ENCODE measurements around the gene MRM3.
A peak's percentile ranks its signal among the peaks of the same experiment; 100 is the strongest.

Gene MRM3, protein sequence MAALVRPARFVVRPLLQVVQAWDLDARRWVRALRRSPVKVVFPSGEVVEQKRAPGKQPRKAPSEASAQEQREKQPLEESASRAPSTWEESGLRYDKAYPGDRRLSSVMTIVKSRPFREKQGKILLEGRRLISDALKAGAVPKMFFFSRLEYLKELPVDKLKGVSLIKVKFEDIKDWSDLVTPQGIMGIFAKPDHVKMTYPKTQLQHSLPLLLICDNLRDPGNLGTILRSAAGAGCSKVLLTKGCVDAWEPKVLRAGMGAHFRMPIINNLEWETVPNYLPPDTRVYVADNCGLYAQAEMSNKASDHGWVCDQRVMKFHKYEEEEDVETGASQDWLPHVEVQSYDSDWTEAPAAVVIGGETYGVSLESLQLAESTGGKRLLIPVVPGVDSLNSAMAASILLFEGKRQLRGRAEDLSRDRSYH

DNA sequence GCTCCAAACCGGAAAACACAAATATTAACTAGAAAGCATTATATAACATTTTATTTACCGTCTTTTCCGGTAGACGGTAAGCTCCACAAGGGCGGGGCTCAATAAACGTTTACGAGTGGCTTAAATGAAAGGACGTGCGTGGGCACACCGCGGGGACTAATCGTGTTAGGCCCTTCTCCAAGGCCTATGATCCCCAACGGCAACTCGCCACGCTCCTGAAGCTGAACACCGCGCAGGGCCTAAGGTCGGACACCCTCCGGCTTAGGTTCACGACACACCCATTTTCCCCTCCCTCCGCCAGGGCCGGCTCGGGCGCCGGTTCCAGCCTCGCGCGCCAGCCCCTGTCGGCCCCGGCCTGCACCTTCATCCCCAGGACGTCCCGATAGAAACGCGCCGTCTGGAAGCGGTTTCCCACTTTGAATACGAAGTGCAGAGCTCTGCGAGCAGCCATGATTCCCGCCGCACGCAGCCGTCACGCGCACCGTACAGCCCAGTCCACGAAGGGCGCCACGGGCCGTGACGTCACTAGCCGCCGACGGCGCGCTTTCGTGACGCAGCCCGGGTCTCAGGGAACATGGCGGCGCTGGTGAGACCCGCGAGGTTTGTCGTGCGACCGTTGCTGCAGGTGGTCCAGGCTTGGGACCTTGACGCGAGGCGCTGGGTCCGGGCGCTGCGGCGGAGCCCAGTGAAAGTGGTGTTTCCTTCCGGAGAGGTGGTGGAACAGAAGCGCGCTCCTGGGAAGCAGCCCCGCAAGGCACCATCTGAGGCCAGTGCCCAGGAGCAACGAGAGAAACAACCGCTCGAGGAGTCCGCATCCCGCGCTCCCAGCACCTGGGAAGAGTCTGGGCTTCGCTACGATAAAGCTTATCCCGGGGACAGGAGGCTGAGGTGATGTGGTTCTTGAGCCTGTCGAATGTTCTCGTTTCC lies at the start of gene MRM3, which contains the start of gene GLOD4:
Gene MRM3, plus strand, starts transcription at position 549 of the 927 bp plus-strand sequence. Its CDS starts 26 bp downstream, at position 575.
Gene GLOD4, minus strand, starts transcription at position 476 of the 927 bp plus-strand sequence. Its CDS starts 25 bp downstream, at position 451.
- CTCF ChIA-PET = interaction anchor here (1.1 to 1.7 kb wide), 5 partner anchors 29 to 370 kb away, joined by 3 to 7 read pairs (median 4); partner anchors contain the start of gene TIMM22
- peaks cover 39% of the 10 kb centered on the region for H3K4me1 Mint-ChIP-seq
- peak within 1 kb of the TSS; percentile 97 for H3K4me3 Mint-ChIP-seq
- peaks cover 20% of the 10 kb centered on the region for H3K36me3 Mint-ChIP-seq
- H3K27ac Mint-ChIP-seq = peak within 1 kb of the TSS; percentile 95
- H3K27me3 Mint-ChIP-seq = no peaks in the 10 kb centered on the region
- H3K9me3 Mint-ChIP-seq = no peaks in the 10 kb centered on the region
- DNase-seq = peak; percentile 96

DNA sequence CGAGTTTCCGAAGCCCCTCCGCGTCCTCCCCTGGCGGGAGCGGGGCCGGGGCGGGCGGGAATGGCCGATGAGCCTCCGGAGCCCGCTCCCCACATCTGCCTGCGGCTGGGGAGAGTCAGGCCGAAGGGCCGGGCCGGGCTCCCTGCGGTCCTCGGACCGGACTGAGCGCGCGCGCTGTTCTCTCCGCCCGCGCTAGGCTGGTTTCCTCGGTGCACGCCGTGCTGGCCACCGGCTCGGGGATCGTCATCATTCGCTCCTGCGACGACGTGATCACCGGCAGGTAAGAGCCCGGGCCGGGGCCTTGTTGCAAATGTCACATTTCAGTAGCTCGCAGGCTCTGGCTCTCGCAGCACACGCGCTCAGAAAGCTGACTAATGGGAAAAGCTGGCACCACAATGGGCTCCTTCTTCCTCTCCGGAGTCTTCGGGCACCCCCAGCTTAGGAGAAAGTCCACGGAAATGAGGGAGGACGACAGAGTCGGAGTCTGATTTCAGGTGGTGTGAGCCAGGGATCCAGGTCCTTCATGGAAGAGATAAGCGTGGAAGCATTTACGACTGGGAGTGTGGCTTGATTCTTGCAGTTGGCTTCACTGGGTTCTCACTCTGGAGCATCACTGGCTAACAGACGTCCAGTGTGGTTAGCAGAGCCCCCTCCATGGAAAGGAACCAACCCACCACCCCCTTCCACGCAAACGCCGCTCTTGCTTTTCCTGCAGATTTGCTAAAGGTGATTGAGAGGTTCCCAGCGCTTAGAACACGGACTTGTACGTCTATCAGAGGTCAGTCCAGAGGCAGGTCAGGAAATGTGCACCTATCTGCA lies 49.0 kb upstream of the MRM3 start:
- peak; percentile 59 for DNase-seq
- CTCF ChIA-PET = no interaction called here
- Mint-ChIP-seq H3K36me3 (peaks cover 29% of the 10 kb centered on the region), H3K4me1 (peaks cover 22% of the 10 kb centered on the region), H3K27me3 (peaks cover 29% of the 10 kb centered on the region), H3K9me3 (no peaks in the 10 kb centered on the region), H3K4me3 (peak overlapping the region; percentile 85), H3K27ac (peak overlapping the region; percentile 77)

DNA sequence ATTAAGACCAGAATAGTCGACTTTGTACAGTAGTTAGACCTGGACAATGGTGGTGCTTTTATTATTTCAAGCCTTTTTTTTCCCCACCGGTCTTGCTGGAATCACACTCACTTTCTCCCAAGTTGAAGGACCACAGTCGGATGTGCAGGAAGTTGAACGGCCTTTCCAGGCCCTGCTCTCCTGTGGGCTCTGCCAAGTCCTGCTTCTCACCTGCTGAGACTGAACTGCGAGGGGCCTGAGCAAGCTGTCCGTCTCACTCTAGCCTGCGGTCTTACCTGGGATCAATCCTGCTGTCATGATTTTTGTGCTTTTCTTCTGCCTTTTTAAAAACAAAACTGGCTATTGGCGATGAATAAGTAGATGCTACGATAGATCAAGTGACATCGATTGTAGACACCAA lies 48.4 kb upstream of the MRM3 start:
- H3K27me3 Mint-ChIP-seq = peaks cover 29% of the 10 kb centered on the region
- H3K36me3 Mint-ChIP-seq = peaks cover 31% of the 10 kb centered on the region
- no peak overlapping the region for H3K27ac Mint-ChIP-seq
- H3K9me3 Mint-ChIP-seq = no peaks in the 10 kb centered on the region
- H3K4me1 Mint-ChIP-seq = peaks cover 22% of the 10 kb centered on the region
- peak overlapping the region; percentile 85 for H3K4me3 Mint-ChIP-seq
- CTCF ChIA-PET = no interaction called here
- no peak for DNase-seq

DNA sequence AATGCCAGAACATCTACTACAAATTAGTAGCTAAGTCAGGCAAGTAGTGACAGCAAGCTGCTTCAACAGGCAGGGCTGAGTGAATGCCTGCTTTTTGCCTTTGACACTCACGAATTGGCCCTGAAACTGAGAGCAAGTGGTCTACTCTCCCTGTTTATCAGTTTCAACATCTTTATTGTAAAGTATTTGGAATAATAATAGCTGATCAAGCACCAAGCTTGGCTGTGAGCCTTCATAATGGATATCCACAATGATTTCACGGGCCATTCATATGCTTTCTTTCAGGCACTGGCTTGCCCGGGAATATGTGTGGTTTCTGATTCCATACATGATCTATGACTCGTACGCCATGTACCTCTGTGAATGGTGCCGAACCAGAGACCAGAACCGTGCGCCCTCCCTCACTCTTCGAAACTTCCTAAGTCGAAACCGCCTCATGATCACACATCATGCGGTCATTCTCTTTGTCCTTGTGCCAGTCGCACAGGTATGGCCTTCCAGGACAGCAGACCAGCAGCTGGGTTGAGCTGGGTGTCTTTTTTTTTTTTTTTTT lies 44.5 kb upstream of the MRM3 start:
- CTCF ChIA-PET = no interaction called here
- DNase-seq = no peak

DNA sequence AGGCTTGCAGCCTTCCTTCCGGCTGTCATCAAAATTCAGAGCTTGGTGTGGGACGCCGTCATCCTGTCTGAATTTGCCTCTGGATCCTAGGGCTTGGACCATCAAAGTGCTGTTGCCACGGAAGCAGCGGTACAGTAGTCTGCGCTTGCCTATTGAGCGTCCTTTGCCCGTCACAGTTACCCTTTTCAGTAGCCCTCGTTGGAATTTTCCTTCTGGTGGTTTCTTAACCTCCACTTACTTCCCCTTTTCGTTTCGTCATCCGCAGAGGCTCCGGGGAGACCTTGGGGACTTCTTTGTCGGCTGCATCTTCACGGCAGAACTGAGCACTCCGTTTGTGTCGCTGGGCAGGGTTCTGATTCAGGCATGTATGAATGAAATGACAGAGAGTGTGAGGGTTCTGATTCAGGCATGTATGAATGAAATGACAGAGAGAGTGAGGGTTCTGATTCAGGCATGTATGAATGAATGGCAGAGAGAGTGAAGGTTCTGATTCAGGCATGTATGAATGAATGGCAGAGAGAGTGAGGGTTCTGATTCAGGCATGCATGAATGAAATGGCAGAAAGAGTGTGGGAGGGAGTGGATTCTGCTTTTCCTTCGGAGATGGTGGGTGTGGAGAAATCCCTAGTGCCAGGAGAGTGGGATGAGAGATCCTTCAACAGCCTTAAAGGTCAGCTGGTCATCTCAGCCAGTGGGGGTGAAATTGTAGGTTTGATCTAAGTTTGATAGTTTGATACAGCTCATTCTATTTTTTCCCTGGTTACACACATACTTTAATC lies 41.7 kb upstream of the MRM3 start:
- Mint-ChIP-seq H3K4me1 (peaks cover 7% of the 10 kb centered on the region), H3K36me3 (peaks cover 31% of the 10 kb centered on the region), H3K27ac (peak overlapping the region; percentile 8), H3K27me3 (no peaks in the 10 kb centered on the region), H3K4me3 (no peak overlapping the region), H3K9me3 (no peaks in the 10 kb centered on the region)
- CTCF ChIA-PET = interaction anchor here (2.0 kb wide), 1 partner anchor 11 kb away, joined by 4 read pairs; the partner anchor contains the start of gene GEMIN4
- DNase-seq = peak; percentile 42

More for the DNA sequence above, 44.5 kb upstream of the MRM3 start:
- H3K4me1 Mint-ChIP-seq = peaks cover 22% of the 10 kb centered on the region
- H3K27me3 Mint-ChIP-seq = peaks cover 10% of the 10 kb centered on the region
- H3K9me3 Mint-ChIP-seq = no peaks in the 10 kb centered on the region
- H3K27ac Mint-ChIP-seq = no peak overlapping the region
- H3K36me3 Mint-ChIP-seq = peaks cover 38% of the 10 kb centered on the region
- H3K4me3 Mint-ChIP-seq = no peak overlapping the region

DNA sequence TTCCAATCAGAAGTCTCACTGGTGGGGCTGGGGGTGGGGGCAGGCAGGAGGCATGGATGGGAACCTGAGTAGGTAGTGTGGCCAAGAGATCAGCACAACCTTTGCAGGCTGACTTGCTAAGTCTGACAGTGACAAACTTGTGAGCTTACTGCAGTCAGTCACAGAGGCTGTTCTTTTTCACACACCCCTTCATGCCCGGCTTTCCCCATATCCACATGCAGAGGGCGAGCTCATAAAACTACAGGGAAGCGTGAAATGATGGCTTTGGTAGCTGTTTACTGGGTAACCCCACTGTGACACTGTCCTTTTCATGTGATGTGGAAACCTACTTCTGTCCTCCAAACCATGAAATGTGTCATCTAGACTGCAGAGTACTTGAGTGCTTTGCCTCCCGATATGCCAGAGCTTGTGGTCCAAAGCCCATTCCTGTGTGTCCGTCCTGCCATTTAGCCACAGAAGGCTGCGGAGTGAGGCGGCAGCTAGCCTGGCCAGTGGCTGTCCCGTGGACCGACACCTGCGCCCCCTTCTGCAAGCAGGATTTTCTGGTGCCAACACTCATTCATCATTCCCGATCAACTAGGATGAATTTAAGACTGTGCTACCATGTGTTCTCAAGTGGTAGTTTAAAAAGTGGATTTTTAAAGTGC lies 39.9 kb upstream of the MRM3 start:
- peaks cover 7% of the 10 kb centered on the region for H3K4me1 Mint-ChIP-seq
- CTCF ChIA-PET = interaction anchor here (1.8 kb wide), 1 partner anchor 239 kb away, joined by 4 read pairs; no protein-coding TSS in a partner anchor
- H3K9me3 Mint-ChIP-seq = no peaks in the 10 kb centered on the region

DNA sequence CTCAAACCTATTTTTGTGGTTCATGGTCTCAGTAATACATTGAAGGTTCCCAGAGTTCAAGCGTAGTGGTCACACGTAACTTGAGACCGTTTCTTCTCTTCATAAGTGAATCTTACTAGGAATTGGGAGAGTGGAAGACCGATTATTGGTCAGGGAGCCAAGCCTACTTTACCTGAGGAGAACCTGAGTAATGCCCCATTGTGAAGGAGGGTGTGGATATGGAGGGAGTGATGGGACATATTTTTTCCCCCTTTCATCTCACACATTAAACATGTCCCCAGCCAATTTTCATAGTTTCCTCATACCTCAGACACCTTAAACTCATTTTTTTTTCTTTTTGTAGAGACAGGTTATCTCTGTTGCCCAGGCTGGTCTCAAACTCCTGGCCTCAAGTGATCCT lies 39.0 kb upstream of the MRM3 start:
- Mint-ChIP-seq H3K27ac (peak overlapping the region; percentile 7), H3K4me3 (no peak overlapping the region), H3K27me3 (no peaks in the 10 kb centered on the region), H3K4me1 (peaks cover 7% of the 10 kb centered on the region), H3K36me3 (peaks cover 36% of the 10 kb centered on the region), H3K9me3 (no peaks in the 10 kb centered on the region)
- DNase-seq = no peak
- CTCF ChIA-PET = interaction anchor here (1.8 kb wide), 1 partner anchor 238 kb away, joined by 4 read pairs; no protein-coding TSS in a partner anchor

More for the DNA sequence above, 39.9 kb upstream of the MRM3 start:
- DNase-seq = no peak
- H3K36me3 Mint-ChIP-seq = peaks cover 30% of the 10 kb centered on the region
- no peaks in the 10 kb centered on the region for H3K27me3 Mint-ChIP-seq
- no peak overlapping the region for H3K27ac Mint-ChIP-seq
- H3K4me3 Mint-ChIP-seq = no peak overlapping the region

DNA sequence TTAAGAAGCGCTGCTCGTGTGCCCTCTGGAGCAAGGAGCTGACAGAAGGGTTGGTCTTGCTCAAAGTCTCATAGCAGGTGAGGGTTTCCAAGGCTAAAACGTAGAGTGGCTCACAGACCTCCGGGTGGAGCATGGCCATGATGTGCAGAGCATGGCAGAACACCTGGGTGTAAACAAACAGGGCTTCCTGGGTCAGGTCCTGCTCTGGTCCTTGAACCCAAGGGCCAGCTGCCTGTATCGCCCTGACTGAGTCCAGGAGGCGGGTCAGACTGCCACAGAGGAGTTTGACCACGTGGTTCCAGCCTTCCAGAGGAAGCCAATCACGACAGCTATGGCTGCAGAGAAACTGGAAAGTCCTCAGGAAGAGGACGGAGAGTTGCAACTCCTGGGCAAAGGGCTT lies 37.2 kb upstream of the MRM3 start:
- CTCF ChIA-PET = no interaction called here
- Mint-ChIP-seq H3K27ac (no peak overlapping the region), H3K36me3 (peaks cover 45% of the 10 kb centered on the region)

DNA sequence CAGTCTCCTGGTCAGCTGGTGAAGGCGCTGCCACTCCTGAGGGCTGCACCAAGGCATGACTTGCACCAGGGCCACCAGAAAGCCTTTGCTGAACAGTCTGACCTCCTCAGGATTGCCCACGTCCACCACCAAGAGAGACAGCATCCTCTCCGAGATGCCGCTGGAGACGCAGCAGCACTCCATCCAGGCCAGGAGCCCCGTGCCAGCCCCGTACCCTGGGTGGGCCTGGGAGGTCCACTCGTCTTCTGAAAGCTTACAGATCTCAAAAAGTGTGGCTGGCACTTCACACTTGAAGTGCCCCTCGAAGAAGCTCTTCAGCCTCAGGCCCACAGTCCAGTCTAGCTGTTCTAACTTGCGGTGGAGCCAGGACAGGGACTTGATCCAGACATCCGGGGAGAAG lies 36.7 kb upstream of the MRM3 start:
- Mint-ChIP-seq H3K27me3 (no peaks in the 10 kb centered on the region), H3K4me1 (peaks cover 16% of the 10 kb centered on the region), H3K9me3 (peaks cover 5% of the 10 kb centered on the region), H3K36me3 (peaks cover 43% of the 10 kb centered on the region), H3K4me3 (no peak overlapping the region), H3K27ac (no peak overlapping the region)
- CTCF ChIA-PET = no interaction called here
- DNase-seq = no peak

More for the DNA sequence above, 37.2 kb upstream of the MRM3 start:
- no peak overlapping the region for H3K4me3 Mint-ChIP-seq
- no peak for DNase-seq
- H3K27me3 Mint-ChIP-seq = no peaks in the 10 kb centered on the region
- H3K4me1 Mint-ChIP-seq = peaks cover 16% of the 10 kb centered on the region
- H3K9me3 Mint-ChIP-seq = peaks cover 5% of the 10 kb centered on the region

DNA sequence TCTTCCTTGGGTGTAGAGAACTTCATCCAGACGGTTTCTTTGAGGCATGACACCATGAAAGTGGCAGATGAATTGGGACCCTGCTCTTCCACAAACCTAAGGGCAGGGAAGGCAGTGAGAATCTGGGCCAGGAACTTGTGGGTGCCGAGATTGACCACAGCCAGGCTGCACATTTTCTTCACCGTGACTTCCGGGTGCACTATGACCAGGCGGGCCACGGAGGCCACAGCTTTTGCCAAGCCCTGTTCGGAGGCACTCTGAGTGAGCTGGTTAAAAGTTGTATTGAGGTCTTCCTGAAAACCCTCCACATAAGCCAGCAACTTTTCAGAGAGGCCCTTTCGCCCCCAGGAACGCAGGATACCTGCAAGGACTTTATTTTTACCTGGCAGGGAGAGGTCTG lies 36.0 kb upstream of the MRM3 start:
- no peak overlapping the region for H3K27ac Mint-ChIP-seq
- H3K4me1 Mint-ChIP-seq = peaks cover 21% of the 10 kb centered on the region
- DNase-seq = no peak
- H3K9me3 Mint-ChIP-seq = peaks cover 5% of the 10 kb centered on the region
- CTCF ChIA-PET = no interaction called here
- no peaks in the 10 kb centered on the region for H3K27me3 Mint-ChIP-seq
- H3K36me3 Mint-ChIP-seq = peaks cover 43% of the 10 kb centered on the region
- no peak overlapping the region for H3K4me3 Mint-ChIP-seq

DNA sequence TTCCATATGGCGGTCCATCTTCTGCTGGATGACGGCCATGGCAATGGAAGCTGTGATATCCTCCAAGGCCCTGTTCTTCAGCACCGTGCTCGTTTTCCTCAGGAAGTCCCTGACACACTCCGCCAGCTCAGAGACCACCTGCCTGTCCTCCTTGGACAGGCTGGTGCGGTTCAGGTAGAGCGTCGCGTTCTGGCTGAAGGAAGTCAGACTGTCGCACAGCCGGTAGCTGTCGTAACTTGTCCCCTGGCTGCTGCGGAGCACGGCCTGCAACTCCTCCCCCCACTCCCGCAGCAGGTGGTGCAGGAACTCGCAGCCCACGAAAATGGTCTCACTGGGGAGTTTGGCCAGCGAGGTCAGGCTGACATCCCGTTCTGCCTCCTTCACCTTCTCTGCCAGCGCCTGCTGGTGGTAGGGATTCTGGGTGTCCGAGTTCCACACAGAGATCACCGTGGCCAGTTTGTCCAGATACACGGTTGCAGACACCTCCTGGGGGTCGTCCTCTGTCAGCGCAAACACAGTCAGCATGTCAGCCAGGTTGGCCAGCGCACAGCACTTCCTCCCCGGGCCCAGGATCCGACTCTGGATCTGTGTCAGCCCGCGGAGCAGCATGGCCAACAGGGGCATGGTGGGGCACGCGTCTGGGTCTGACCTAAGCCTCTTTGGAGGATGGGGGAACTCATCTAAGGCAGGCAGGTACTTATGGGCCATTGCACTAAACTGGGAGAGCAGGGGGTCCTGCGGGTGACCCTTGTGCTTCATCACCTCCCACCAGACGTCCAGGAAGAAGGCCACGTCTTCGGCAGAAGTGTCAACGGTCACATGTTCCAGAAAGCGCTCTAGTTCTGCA lies 35.1 kb upstream of the MRM3 start:
- H3K27me3 Mint-ChIP-seq = no peaks in the 10 kb centered on the region
- peaks cover 43% of the 10 kb centered on the region for H3K36me3 Mint-ChIP-seq
- H3K9me3 Mint-ChIP-seq = peaks cover 5% of the 10 kb centered on the region
- CTCF ChIA-PET = interaction anchor here (1.1 kb wide), 1 partner anchor 46 kb away, joined by 3 read pairs; no protein-coding TSS in a partner anchor
- no peak overlapping the region for H3K4me3 Mint-ChIP-seq
- H3K27ac Mint-ChIP-seq = no peak overlapping the region
- no peak for DNase-seq
- peaks cover 25% of the 10 kb centered on the region for H3K4me1 Mint-ChIP-seq

Data from activated naive CD4-positive, alpha-beta T cell treated with anti-CD3 and anti-CD28 coated beads, Interleukin-2, amount 10 ng/mL, durations not matched to agents 7 days and 5 days (primary cell).